SK-N-SH (cell line): Measurements from ENCODE around the gene SCFD1. TPM values are rescaled to one million over a fixed set of nuclear protein-coding genes. Genes with fewer than 3 reads are reported as not detected.

Experiments
- CTCF ChIA-PET: fragments of 300-600, 350-600 bp; formaldehyde crosslinking; extraction: SDS; loops from one replicate; lab custom pipeline; 2021; lab: Yijun Ruan, JAX
- POLR2A ChIA-PET: fragments of 350-600 bp; sonication (Branson Sonifier 250); formaldehyde crosslinking; extraction: SDS; loops from one replicate; lab custom pipeline; 2020; ENCODE audit warnings: antibody characterized with exemption, inconsistent platforms; lab: Yijun Ruan, JAX
- DNase-seq: peaks from one replicate; pipeline ENCODE4 v3.0.0; 2012
- H2AFZ ChIP-seq: fragments of 200-600 bp; sonication (generic); 2 replicates; pipeline ENCODE4 v1.8.1; 2016; ENCODE audit warnings: antibody characterized with exemption, mild to moderate bottlenecking, low read depth
- H3F3A ChIP-seq: fragments of 200-600 bp; sonication (generic); replicated peaks from 2 replicates; pipeline ENCODE3; 2016; ENCODE audit warnings: antibody characterized with exemption, mild to moderate bottlenecking; ENCODE audit not compliant: insufficient read depth
- H3K27ac ChIP-seq, 2 experiments: fragments of 200-500 bp in 1 of 2; fragments of 200-600 bp in 1 of 2; sonication (Bioruptor generic) in 1 of 2; sonication (generic), shearing (Covaris generic) in 1 of 2; 2 replicates each; pipeline versions ENCODE4 v1.5.1 to v1.6.1; 2014 to 2016; ENCODE audit warnings: low read depth in 2 of 2, inconsistent platforms in 1 of 2, low read length in 1 of 2, mild to moderate bottlenecking in 1 of 2, mixed read lengths in 1 of 2
- H3K27me3 ChIP-seq: fragments of 200-600 bp; sonication (generic), shearing (Covaris generic); 2 replicates; pipeline ENCODE4 v1.6.1; 2016; ENCODE audit warnings: mixed run types; ENCODE audit not compliant: insufficient read depth
- H3K36me3 ChIP-seq, 2 experiments: fragments of 200-500 bp in 1 of 2; fragments of 200-600 bp in 1 of 2; sonication (Bioruptor generic) in 1 of 2; sonication (generic) in 1 of 2; replicated peaks in 1 of 2; 2 replicates each; pipeline versions ENCODE3 to v1.5.1; 2014 to 2016; ENCODE audit warnings: low read length in 1 of 2, mild to moderate bottlenecking in 1 of 2; ENCODE audit not compliant: insufficient read depth in 2 of 2, control insufficient read depth in 1 of 2
- H3K4me1 ChIP-seq, 2 experiments: fragments of 200-500 bp in 1 of 2; fragments of 200-600 bp in 1 of 2; sonication (Bioruptor generic) in 1 of 2; sonication (generic), shearing (Covaris generic) in 1 of 2; 2 replicates each; pipeline versions ENCODE4 v1.5.1 to v1.6.1; 2014 to 2016; ENCODE audit warnings: low read depth in 1 of 2, low read length in 1 of 2, mixed run types in 1 of 2; ENCODE audit not compliant: insufficient read depth in 2 of 2, control insufficient read depth in 1 of 2
- H3K4me2 ChIP-seq: fragments of 200-600 bp; sonication (generic), shearing (Covaris generic); 2 replicates; pipeline ENCODE4 v1.6.1; 2017; ENCODE audit warnings: mixed run types
- H3K4me3 ChIP-seq, 2 experiments: fragments of 200-500 bp in 1 of 2; fragments of 200-600 bp in 1 of 2; sonication (Bioruptor generic) in 1 of 2; sonication (generic), shearing (Covaris generic) in 1 of 2; 2 replicates each; pipeline versions ENCODE4 v1.5.1 to v1.8.1; 2014 to 2016; ENCODE audit warnings: low read depth in 2 of 2, inconsistent platforms in 1 of 2, low read length in 1 of 2, mild to moderate bottlenecking in 1 of 2, mixed read lengths in 1 of 2, moderate library complexity in 1 of 2
- H3K79me2 ChIP-seq: fragments of 200-600 bp; sonication (generic); 2 replicates; pipeline ENCODE4 v1.8.1; 2017; ENCODE audit warnings: mild to moderate bottlenecking; ENCODE audit not compliant: insufficient read depth
- H3K9ac ChIP-seq: fragments of 200-600 bp; sonication (generic); 2 replicates; pipeline ENCODE4 v1.6.1; 2017; ENCODE audit warnings: mixed run types
- H3K9me2 ChIP-seq: fragments of 200-600 bp; sonication (generic); 2 replicates; pipeline ENCODE4 v1.6.1; 2017; ENCODE audit warnings: mixed run types
- H3K9me3 ChIP-seq: fragments of 200-600 bp; sonication (generic); 2 replicates; pipeline ENCODE4 v1.6.1; 2017; ENCODE audit warnings: mixed run types, mild to moderate bottlenecking, moderate library complexity
- H4K20me1 ChIP-seq: fragments of 200-600 bp; sonication (generic); 2 replicates; pipeline ENCODE4 v1.6.1; 2017; ENCODE audit warnings: mild to moderate bottlenecking, mixed run types; ENCODE audit not compliant: insufficient read depth
- CTCF ChIP-seq: fragments of 200-600 bp; sonication (generic); IDR thresholded peaks from 2 replicates; pipeline ENCODE4 v1.6.1; 2017; ENCODE audit warnings: antibody characterized with exemption, mild to moderate bottlenecking, moderate library complexity
- FOSL2 ChIP-seq: IDR thresholded peaks from 2 replicates; pipeline ENCODE4 v1.4.0; 2012; ENCODE audit warnings: low read depth, mild to moderate bottlenecking, moderate library complexity, borderline replicate concordance
- GABPA ChIP-seq: IDR thresholded peaks from 2 replicates; pipeline ENCODE4 v1.4.0; 2012; ENCODE audit warnings: low read depth, mild to moderate bottlenecking
- JUND ChIP-seq: IDR thresholded peaks from 2 replicates; pipeline ENCODE4 v1.4.0; 2012
- MAX ChIP-seq: IDR thresholded peaks from 2 replicates; pipeline ENCODE4 v1.4.0; 2012; ENCODE audit warnings: low read depth
- MEF2A ChIP-seq: IDR thresholded peaks from 2 replicates; pipeline ENCODE4 v1.4.0; 2012; ENCODE audit warnings: low read depth, borderline replicate concordance
- NFIC ChIP-seq: IDR thresholded peaks from 2 replicates; pipeline ENCODE4 v1.4.0; 2012; ENCODE audit warnings: borderline replicate concordance
- REST ChIP-seq: IDR thresholded peaks from 2 replicates; pipeline ENCODE4 v1.6.1; 2012; ENCODE audit warnings: mild to moderate bottlenecking, low read depth, low read length, moderate library complexity
- TAF1 ChIP-seq: IDR thresholded peaks from 2 replicates; pipeline ENCODE4 v1.6.1; 2012; ENCODE audit warnings: low read depth, mild to moderate bottlenecking, low read length, moderate library complexity, borderline replicate concordance
- USF2 ChIP-seq: fragments of 150-350 bp; IDR thresholded peaks from 2 replicates; pipeline ENCODE4 v1.6.1; 2017; ENCODE audit warnings: antibody characterized with exemption, low read length, low read depth, borderline replicate concordance
- whole genome bisulfite sequencing: methylation state at CpG from one replicate; pipeline ENCODE4 v1.1.6; 2017; ENCODE audit warnings: low lambda C conversion rate; 5-methylcytosine and 5-hydroxymethylcytosine counted together
- polyA plus RNA-seq, 3 experiments: library from polyadenylated mRNA; depleted of rRNA; stranded (reverse); fragments of >200 nt; gene quantifications; 2 replicates each; pipeline ENCODE4 v1.2.3, GENCODE V29; 2012

SCFD1 gene
- polyA plus RNA-seq, 1 of the 3 experiments (the other 2 are of a cell fraction): 31.4 TPM

GRCh38 chr14:30621940-30622830 is at the start of gene SCFD1 (continued):
- TF ChIP-seq REST (peak; percentile 60), MAX (peak; percentile 90), CTCF (no peak), FOSL2 (peak; percentile 57; the same call in 1 of the 2 replicates), JUND (peak; percentile 77), TAF1 (peak; percentile 97), USF2 (no peak), MEF2A (no peak), GABPA (peak; percentile 91)

DNA sequence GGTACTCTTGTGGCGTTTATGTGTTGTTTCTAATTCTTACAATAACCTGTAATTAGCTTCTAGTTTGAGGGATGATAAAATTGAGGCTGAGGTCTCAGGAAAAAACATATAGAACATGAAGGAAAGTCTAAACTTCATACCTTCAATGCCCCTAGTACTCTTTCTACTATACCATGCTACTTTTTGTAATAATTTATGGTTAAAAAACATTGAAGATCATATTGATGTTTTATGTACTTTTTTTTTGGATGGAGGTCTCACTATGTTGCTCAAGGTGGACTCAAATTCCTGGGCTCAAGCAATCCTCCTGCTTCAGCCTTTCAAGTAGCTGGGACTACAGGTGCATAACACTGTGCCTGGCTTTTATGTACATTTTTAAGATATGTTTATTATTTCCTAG is 49.3 kb upstream of the SCFD1 start:
- Histone ChIP-seq H3K9me2 (no peaks in the 10 kb centered on the region), H3K27ac (no peak overlapping the region), H3K4me3 (no peak overlapping the region), H3K27me3 (no peaks in the 10 kb centered on the region), H3K79me2 (peaks cover 100% of the 10 kb centered on the region), H3K36me3 (peaks cover 0 to 15% of the 10 kb centered on the region in 2 experiments), H3K4me2 (no peak overlapping the region), H3K9ac (no peak overlapping the region), H3K4me1 (peaks cover 3 to 19% of the 10 kb centered on the region in 2 experiments; a peak in 3 of 4 replicates), H3F3A (peaks cover 7% of the 10 kb centered on the region), H3K9me3 (no peaks in the 10 kb centered on the region), H2AFZ (no peak overlapping the region), H4K20me1 (peaks cover 64% of the 10 kb centered on the region)
- CTCF ChIA-PET: interaction anchor here (2.0 kb wide), 1 partner anchor 13 kb away, joined by 5 read pairs; no protein-coding TSS in a partner anchor
- 90% methylated on average over 1 of the region's 1 CpG for WGBS
- TF ChIP-seq NFIC: no peak
- TF ChIP-seq FOSL2: no peak
- POLR2A ChIA-PET: no interaction called here
- DNase-seq: no peak
